GM21381 (cell line): ENCODE measurements around the gene TCF12.
"Not testable (repeated sequence)": the region's sequence is repeated elsewhere in the genome, so short reads cannot be mapped to it uniquely, and the experiment has no call there.

Experiments used
- ATAC-seq: cut with Tn5 transposase; IDR thresholded peaks from one replicate; pipeline ENCODE4 v1.9.1; 2021; ENCODE audit warnings: mild to moderate bottlenecking, moderate library complexity; ENCODE audit not compliant: unreplicated experiment

The TCF12 gene

DNA sequence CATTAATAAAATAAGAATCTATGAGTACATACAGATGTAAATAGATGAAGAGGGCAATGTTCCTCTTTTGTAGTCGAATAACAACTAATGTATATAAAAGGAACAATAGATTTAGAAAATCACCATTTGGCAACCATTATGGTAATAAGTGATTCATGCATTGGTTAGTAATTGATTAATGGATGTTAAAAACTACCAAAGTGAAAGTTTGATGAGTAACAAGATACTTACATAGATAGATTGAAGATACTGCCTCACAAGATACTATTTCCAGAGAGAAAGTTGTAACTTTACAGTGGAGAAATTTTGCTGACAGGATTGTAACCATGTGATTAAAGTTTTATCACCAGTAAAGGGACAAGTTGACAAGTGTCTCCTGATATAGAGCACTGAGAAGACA, 55.0 kb downstream of the TCF12 start:
- no peak for ATAC-seq

DNA sequence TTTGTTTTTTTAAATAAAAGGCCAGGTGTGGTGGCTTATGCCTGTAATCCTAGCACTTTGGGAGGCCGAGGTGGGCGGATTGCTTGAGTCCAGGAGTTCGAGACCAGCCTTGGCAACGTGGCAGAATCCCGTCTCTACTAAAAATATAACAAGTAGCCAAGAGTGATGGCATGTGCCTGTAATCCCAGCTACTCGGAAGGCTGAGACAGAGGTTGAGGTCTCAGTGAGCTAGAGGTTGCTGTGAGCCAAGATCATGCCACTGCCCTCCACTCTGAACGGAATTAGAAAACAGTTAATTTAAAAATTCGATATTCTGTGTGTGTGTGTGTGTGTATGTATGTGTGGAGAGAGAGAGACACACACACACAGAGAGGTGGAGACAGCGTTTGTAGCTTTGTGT, 58.8 kb downstream of the TCF12 start:
- no peak for ATAC-seq

DNA sequence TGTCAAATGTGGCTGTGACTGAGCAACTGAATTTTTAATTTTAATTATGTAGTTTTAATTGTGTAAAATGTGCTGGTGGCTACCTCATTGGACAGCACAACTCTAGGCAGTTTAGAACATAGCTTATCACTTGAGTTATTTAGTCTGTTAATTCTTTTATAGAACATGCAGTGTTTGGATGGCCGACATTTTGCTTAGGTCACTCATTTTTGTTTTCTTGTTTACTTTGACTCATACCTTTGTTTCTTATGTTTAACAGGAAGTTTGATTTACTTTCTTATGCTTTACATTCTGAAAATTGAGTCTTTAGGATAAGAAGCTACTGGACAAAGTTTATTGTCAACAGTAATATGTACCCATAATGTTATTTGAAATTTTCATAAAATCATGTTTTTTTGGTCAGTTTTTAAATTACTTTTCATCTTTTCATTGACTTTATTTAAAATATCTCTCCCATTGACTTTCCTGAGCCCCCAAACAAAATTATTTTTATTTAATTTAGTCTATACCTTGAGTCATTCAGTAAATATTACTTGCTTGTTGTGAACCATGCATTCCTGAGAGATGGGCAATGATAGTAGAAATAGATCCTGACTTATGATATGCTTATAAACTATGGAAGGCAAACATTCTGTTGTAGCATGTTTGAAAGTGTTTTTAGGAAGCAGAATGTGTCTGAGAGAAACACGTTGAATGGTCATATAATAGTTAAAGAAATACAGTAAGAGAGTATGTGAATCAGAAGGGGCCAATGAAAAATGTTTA, 60.6 kb downstream of the TCF12 start:
- ATAC-seq: no peak

DNA sequence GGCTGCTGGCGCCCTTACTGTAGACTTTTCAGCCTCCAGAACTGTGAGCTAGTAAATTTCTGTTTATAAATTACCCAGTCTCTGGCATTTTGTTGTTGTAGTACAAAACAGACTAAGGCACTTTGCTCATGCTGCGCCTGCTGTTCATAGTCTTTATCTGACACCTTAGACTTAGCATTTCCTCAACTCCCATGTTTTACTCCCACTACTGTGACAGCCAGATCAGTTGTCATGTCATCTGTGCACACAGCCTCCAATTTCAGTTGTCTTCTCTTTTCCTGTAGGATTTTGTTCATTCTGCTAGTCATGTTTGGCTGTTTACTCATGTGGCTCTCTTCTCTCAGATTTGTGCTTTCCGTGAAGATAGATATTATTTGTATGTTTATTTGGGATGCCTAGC, 62.0 kb downstream of the TCF12 start:
- no peak for ATAC-seq

DNA sequence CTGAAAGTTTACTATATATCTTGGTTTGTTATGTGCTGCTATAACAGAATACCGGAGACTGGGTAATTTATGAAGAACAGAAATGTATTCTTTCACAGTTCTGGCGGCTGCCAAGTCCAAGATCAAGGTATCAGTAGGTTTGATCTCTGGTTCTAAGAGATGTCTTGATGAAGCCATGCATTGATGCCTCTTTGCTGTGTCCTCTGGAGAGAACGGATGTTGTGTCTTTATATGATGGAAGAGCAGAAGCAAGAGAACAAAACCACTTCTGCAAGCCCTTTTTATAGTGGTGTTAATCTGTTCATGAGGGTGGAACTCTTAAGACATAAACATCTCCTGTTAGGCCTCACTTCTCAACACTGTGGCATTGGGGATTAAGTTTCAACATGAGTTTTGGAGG, 62.7 kb downstream of the TCF12 start:
- no peak for ATAC-seq

DNA sequence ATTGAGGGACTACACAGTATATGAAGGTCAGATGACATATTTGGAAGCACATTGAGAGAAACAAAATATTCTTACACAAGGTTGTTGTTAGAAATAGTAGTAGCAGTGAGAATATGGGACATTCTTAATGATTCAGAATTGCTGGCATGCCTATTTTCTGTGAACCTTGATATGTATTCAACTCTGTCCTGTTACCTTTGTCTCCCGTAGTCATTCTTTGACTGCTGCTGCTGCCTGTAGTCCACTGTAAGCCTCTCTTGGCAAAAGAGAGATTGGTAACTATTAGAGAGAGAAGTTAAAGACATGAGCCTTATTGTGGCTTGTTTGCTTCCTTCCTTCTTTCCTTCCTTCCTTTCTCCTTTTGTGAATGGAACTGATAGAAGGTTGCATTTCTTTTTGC, 64.5 kb downstream of the TCF12 start:
- ATAC-seq: no peak

DNA sequence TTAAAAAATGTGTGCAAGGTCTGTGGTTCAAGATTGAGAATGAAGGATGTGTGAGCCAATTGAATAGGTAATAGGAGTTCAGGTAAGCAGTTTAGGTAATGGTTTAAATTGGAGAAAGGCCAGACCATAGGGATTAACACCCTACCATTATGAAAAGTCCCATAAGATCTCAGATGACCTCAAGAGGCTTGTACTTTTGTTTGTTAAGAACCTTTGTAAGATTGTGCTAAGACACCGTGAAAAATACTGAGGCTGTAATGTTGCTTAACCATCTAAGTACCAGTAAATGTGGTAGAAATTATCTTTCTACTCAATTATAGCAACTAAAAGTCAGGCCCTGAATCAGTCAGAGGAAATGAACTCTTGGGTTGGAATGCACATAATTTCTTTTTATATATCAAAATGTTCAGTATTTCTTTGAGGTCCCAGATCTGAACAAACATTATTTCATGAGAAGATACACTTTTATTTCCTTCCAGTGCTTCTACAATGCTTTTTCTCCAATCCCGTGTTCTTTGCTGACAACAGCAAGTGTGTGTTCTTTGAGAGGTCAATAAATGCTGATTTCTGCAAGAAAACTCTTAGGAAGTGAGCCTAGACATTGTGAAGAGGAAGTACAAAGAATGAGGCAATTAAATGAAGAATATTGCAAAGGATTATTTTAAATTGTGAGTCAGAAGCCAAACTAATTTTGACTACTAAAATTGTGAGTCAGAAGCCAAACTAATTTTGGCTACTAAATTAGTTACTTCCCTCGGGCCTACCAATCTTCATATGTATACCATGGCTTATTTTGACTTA, 66.4 kb downstream of the TCF12 start:
- no peak for ATAC-seq

DNA sequence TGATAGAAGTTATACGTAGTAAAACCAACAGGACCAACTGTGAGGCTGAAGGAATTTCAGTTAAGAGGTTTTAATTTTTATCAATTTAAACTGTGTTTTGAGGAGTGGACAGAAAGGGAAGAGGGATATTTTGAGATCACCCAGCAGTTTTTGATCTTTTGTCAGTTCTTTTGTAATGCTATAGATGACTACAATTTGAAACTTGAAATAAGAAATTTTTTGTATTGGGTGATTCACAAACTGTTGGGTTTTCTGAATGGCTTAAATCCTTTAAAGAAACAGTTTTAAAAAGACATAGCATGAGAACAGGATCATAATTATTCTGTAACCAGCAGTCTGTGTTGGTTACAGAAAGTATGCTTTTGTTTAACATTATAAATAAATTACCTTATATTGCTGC, 67.4 kb downstream of the TCF12 start:
- no peak for ATAC-seq

DNA sequence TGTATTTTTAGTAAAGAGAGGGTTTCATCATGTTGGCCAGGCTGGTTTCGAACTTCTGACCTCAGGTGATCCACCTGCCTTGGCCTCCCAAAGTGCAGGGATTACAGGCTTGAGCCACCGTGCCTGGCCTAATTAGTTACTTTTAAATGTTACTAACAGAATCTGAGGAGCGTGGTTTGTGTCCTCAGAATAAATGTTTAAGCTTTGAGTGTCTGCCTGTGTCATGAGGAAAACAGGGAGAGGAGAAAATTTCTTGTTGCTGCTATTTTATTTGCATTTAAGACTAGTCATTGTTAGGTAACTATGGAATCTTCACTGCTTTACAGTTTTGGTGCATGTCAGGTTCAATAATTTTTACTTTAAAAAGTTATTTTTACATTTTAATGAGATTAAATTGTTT, 68.8 kb downstream of the TCF12 start:
- no peak for ATAC-seq

DNA sequence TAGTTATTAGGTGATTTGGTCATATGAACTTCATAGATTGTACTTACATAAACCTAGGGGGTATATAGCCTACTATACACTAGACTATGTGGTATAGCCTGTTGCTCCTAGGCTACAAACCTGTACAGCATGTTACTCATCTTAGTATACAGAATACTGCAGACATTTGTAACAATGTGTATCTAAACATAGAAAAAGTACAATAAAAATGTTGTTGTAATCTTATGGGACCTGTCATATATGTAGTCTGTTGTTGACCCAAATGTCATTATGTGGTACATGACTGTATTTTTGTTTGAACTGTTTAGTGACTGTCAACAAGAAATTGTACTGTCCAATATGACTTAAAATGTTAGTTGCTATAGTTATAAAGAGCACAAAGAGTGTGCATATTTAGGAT, 69.8 kb downstream of the TCF12 start:
- no peak for ATAC-seq

DNA sequence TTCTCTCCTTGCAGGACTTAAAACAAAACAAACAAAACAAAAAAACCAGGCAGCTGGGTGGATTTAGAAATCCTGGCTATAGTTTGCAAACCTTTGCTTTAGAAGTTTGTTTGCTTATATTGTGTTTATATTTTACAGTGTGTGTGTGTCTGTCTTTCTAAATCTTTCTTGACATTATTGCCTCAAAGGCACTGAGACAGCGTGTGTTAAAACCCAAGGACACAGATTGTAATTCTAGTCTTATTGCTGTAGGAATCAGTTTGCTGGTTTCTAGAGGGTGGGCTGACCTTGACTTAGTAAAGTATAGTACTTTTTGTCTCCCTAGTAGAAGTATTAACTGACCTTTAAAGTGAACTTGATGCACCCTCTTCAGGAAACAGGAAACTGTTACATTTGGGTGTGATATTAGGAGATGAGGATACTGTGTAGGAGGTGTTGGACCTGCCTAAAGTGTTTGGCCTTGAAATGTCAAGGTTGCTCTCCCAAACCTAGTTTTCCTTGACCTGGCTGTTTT, 71.0 kb downstream of the TCF12 start:
- no peak for ATAC-seq

DNA sequence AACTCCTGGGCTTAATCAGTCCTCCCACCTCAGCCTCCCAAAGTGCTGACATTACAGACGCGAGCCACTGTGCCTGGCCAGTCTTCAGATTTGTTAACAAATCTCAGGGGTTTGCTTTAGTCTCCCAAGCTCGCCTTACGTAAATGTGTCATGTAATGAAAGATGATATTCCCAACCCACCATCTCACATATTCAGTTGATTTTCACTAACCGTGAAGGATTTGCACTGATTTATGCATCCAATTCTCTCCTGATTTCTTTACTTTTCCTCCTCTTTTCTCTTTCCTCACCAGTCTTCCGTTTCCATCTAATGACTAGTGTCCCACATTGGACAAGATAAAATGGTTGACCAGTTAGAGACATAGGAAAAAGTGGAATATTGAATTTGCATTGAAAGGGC, 72.6 kb downstream of the TCF12 start:
- ATAC-seq: no peak

DNA sequence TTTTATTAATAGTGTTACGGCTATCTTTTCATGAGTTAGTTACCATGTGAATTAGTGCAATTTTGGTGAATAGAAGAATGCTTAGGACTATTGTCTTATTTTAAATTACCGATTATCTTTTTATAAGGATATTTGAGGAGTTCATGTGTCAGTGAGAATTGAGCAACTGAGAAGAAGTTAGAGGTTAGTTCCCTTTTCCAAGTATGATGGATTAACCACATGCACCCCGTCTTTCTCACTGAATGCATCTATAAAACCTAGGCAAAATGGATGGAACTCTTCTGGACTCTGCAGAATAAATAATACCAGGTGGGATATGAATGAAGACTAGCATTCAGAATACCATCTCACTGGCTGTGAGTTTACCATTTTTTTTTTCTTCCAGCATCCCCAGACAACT, 74.3 kb downstream of the TCF12 start:
- ATAC-seq: no peak

DNA sequence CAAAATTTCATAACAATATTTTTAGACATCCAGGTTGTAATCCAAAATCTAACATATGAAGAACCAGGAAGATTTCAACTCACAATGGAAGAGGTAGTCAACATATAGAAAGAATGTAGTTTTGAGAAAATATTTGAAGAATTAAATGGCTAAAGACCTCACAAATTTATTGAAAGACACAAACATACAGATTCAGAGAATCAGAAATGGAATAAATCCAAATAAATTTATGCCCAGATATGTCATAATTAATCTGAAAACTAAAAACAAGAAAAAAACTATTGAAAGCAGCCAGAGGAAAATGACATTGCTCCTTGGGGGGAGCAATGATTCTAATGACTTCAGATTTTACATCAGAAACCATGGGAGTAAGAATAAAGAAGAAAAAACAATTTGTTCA, 75.8 kb downstream of the TCF12 start:
- ATAC-seq: no peak

DNA sequence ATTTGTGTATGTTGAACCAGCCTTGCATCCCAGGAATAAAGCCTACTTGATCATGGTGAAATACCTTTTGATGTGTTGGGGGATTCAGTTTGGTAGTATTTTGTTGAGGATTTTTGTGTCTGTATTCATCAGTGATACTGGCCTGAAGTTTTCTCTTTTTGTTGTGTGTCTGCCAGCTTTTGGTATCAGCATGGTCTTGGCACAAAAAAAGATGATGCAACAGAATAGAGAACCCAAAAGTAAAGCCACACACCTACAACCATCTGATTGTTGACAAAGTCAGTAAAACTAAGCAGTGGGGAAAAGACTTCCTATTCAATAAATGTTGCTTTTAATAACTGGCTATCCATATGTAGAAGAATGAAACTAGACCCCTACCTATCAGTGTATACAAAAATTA, 77.6 kb downstream of the TCF12 start:
- ATAC-seq: no peak

DNA sequence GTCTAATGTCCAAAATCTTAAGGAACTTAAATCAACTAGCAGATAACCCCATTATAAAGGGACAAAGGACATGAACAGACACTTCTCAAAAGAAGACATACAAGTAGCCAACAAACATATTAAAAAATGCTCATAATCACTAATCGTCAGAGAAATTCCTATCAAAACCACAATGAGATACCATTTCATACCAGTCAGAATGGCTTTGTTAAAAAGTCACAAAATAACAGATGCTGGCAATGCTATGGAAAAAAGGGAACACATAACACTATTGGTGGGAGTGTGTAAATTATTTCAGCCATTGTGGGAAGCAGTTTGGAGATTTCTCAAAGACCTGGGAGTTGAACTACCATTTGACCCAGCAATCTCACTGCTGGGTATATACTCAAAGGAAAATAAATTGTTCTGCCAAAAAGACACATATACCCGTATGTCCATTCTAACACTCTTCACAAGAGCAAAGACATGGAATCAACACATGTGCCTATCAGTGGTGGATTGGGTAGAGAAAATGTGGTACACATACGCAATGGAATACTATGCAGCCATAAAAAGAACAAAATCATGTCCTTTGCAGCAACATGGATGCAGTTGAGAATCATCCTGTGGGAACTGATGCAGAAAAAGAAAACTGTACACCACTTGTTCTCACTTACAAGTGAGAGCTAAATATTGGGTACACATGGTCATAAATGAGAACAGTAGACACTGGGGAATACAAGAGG, 78.5 kb downstream of the TCF12 start:
- ATAC-seq: no peak

DNA sequence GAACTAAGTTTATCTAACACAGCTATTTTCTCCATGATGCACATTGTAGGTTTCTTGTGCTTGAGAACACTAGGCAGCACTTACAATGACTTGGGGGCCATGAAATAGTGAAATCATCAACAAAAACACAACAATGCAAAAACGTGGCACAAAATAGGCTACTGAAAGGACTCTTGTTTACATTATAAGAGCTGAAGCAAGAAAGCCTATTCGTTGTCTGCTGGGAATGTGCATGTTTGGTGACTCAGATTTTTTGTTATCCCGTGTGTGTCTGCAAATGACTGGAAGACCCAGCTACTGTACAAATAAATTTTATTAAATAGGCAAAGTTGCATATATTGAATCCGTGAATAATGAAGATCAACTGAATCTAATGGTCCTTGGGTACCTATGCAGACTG, 85.0 kb downstream of the TCF12 start:
- no peak for ATAC-seq

DNA sequence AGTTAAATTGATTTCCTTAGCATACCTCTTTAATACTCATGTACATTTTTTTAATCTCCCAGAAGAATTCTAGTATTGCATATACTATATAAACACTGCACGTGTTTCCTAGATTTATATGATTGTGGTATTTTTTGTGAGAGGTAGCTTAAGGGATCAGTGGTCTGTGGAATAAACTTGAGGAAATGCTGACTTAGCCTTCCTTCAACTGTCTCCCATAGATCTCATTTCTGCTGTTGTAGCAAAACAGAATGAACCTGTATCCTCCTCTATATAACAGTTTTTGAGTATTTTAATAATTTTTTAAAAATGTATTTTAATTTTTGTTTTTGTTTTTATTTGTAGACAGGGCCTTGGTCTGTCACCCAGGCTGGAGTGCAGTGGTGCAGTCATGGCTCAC, 86.8 kb downstream of the TCF12 start:
- no peak for ATAC-seq

DNA sequence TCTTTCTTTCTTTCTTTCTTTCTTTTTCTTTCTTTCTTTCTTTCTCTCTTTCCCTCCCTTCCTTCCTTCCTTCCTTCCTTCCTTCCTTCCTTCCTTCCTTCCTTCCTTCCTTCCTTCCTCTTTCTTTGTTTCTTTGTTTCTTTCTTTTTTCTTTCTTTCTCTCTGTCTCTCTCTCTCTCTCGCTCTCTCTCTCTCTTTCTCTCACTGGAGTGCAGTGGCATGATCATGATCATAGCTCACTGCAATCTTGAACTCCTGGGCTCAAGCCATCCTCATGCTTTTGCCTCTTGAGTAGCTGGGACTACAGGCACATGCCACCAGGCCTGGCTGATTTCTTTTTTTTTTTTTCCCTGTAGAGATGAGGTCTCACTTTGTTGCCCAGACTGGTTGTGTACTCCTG, 89.4 kb downstream of the TCF12 start:
- ATAC-seq: not testable (repeated sequence)

DNA sequence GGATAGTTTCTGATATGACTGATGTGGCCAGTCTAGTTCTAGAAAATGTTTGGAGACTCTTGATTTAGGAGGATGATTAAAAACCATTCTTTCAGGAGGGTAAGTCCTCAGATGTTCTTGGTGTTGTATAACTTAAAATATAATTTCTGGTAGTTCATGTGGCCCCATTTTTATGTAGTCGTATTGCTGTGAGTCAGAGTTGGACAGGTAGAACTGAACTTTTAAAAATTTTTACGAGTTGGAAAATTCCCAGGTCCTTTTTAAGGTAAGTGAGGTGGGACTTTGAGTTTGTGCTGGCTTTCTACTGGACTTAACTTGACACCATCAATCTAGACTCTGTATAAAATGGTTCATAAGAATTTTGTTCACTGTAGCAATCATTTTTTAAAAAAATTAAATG, 92.3 kb downstream of the TCF12 start:
- ATAC-seq: no peak

DNA sequence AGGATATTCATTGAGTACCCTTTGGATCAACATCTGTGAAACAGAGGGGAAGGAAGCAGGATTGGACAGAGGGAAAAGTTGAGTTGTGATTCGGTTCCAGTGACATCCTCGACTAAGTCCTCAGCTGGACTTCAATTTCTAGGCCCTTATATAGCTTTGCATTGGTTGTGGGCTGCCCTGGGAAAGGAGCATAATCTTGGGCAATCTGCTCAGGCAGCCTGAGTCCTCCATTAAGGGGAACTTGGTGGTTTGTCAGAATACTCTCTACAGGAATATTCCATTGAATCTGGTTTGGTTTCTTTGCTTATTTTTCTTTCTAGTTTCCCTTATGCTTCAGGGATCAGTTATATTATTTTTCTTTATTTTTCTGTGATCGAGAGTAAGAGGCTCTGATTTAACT, 94.1 kb downstream of the TCF12 start:
- no peak for ATAC-seq

DNA sequence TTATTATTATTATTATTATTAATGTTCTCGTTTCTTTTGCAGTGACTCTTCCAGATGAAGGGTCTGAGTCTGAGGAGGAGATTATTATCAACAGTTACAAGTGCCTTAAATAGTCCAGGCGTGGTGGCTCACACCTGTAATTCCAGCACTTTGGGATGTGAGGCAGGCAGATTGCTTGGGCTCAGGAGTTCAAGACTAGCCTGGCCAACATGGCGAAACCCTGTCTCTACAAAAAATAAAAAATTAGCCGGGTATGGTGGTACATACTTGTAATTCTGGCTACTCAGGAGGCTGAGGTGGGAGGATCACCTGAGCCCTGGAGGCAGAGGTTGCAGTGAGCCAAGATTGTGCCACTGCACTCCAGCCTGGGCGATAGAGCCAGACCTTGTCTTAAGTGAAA, 96.5 kb downstream of the TCF12 start:
- not testable (repeated sequence) for ATAC-seq
